HG03066 (cell line): ENCODE data around the gene CEP131.

Experiments used
- ATAC-seq: cut with Tn5 transposase; IDR thresholded peaks from one replicate; pipeline ENCODE4 v1.9.1; 2021; ENCODE audit warnings: low read depth; ENCODE audit not compliant: unreplicated experiment

The CEP131 gene

DNA sequence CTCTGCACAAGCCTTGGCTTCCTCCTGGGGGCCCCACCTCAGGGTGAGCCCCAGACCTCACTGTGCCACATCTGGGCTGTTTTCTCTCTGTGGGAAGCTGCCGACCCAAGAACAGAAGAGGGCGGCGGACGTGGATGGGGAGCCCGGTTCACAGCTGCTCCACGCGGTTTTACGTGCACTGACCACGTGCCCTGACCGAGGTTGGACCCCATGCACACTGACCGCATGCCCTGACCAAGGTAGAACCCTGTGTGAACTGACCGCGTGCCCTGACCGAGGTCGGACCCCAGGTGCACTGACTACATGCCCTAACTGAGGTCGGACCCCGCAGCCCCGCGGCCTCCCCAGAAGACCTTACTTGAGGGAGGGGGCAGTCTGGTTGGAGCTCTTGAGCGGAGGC lies 19.6 kb downstream of the CEP131 start:
- ATAC-seq = no peak

DNA sequence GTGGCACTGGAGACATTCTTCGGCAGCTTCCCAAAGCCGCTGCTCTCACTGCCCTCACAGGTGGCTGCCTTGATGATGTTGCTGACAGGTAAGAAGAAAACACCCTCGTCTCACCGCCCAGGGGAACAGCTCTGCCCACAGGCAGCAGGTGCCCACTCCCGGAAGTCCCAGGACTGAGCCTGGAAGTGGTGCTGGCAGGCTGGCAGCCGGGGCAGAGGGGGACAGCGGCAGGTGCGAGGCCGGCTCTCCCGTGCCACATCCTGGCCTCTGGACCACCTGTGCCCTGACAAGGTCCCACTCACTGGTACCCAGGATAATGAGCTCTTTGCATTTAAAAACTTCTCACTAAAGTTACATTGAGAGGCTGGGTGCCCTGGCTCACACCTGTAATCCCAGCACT lies 20.4 kb downstream of the CEP131 start:
- ATAC-seq = no peak

DNA sequence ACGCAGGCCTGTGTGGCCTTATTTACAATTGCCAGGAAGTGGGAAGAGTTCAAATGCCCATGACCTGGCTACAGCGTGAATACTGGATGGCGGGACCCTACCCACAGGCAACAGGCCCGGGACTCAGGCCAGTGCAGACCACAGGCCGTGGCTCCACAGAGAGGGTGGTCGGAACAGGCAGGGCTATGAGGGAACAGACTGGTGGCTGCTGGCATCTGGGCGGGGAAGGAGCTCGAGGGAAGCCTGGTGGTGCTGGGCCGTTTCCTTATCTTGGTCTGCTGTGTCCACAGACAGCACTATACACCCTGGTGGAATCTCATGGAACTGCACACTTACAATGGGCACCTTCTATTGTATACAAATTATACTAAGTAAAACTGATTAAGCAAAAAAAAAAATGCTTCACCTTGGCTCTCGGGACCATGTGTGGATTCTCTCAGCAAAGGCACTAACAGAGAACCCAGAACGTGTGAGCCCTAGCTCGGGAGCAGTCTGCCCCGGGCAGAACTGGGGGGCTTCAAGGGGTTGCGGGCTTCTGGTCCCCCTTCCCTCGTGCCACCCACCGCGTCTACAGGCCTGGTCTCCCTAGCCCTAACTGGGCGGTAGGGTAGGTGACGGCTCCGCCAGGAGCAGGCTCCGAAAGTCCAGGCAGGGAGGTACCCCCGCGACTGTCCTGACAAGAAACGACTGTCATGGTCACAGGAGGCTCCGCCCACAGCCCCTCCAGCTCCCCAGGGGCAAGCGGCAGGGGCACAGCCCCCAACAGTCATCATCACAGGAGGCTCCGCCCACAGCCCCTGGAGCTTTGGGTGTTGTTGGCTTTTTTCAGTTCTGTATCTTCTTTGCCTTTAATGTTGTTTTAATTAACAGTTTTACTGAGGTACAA lies 21.8 kb downstream of the CEP131 start:
- ATAC-seq = no peak

DNA sequence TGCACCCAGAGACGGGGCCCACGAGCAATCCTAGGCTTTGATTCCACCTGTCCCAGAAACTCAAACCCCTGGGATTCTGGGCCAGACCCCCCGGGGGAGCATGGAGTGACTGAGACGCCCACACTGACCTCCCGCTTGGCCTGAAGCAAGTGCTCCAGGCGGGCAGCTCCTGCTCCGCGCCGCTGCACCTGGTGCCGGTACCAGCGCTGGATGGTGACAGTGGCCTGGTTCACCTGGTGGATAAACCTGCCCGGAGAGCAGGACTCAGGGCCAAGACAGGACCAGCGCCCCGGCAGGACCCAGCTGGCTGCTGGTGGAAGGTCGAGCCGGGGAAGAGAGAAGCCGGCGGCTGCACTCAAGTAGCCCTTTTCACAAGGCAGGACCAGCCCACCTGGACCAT lies 22.6 kb downstream of the CEP131 start:
- ATAC-seq = no peak

DNA sequence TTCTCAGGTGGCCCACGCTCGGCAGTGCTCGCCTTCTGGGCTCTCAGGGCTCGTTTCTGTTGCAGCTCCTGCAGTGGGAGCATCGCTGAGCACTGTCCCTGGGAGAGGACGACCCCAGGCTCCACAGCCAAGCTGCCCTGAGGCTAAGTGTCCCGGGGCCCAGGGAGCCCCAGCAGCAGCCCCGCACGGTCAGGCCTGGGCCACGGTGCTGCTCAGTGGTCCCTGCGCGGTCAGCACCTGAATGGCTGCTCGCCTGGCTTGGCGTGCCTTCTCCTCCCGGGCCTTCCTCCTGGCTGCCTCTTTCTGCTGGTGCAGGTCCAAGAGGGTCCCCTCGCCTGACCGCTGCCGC lies 23.3 kb downstream of the CEP131 start:
- ATAC-seq = no peak

DNA sequence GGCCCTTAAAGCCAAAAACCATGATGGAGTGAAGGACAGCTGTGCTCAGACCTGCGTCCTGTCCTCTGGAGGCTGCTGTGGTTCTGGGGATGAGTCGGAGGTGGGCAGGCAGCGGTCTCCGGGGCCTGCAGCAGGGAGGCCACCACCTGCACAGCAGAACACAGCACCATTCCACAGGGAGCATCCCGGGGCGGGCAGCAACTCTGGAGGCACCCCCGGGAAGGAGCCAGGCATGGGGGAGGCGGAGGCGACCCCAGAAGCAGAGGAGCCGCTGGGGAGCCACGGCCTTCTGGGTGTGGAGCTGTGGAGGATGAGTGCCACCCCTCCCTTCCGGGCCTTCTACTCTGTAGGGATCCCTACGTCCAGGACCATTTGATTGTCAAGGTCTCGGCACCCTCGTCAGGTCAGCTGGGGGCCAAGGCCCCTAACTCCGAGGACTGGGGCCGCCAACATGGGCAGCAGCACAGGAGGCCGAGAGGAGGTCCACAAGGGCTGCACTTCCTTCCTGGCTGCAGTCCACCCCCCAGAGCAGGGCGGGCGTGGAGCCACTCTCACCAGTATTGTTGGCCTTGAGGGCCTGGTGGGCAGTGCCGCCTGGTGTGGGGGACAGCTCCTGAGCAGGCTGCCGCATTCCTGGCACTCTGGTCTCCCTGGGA lies 23.8 kb downstream of the CEP131 start:
- ATAC-seq = no peak

DNA sequence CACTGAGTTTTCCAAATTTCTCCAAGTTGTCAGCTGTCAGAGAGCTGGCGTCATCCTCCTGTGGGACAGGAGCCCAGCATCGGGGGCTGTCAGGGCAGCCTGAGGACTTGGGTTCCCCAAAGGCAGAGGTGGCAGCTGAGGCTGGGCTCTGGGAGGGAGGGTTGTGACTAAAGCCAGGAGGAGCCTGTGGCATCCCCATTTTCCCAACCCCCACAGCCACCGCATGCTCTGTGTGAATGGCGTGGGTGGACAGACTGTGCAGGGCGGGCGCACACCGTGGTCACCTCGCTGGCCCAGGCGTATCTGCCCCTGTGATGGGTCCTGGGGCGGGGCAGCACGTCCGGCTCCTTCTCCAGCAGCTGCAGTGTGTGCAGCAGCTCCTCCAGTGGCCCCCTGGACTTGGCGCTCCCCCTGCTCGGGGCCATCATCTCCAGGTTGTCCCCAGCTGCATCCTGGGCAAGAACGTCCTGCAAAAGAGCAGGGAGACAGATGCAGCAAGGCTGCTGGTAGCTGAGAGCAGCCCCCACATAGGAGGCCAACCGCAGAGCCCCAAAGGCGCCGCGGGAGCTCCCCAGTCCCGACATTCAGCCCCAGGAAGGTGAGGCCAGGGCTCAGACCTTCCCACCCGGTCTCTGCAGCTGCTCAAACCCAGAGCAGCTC lies 24.8 kb downstream of the CEP131 start:
- no peak for ATAC-seq

DNA sequence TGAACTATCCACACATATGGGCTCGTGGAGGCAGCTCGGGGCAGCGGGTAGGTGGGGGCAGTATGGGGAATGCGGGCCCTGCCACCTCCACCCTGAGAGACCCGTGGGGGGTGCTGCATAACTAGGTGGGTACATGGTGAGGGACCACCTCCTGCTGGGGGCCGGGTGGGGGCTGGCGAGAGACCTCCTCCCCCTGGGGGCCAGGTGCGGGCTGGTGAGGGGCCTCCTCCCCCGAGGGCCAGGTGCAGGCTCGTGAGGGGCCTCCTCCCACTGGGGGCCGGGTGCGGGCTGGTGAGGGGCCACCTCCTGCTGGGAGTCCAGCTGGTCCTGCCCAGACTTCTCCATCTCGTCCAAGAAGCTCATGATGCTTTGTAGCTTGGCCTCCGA lies 25.4 kb downstream of the CEP131 start:
- no peak for ATAC-seq

DNA sequence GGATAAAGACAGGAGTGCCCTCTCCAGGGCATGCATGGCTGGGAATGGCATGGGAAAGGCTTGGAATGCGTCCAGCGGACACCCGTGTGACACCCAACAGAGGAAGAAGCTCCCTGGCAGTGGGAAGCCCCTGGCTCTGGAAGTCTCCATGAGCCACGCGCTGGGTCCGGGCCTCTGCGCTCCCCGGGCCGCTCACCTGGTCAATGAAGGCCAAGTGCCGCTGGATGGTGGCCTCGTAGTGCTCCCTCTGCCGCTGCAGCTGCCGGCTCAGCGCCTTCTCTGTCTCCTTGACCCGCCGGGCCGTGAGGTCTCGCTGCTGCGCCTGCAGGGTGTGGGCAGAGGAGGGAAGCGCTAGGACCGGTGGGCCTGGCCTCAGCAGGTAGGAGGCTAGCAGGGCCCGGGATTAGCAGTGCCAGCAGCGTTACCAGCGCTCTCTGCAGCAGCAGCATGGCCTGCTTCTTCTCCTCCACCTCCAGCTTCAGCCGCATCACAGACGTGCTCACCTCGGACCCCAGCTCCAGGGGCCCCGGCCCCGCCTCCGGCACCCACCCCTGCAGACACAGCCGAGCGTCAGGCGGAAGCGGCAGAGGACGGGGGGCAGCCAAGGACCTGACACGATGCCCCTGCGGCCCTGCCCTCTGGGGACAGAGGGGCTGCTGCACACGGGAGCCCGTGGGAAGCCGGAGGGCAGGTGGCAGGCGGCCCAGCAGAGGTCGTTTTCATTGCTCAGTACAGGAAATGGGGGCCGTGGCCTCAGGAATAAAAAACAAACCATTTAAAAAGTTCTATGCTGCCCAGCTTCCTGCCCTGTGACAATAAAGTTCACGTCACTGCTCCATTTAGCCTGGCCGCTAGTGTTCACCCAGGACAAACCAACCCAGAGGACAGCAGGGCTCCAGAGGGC lies 26.0 kb downstream of the CEP131 start:
- no peak for ATAC-seq

DNA sequence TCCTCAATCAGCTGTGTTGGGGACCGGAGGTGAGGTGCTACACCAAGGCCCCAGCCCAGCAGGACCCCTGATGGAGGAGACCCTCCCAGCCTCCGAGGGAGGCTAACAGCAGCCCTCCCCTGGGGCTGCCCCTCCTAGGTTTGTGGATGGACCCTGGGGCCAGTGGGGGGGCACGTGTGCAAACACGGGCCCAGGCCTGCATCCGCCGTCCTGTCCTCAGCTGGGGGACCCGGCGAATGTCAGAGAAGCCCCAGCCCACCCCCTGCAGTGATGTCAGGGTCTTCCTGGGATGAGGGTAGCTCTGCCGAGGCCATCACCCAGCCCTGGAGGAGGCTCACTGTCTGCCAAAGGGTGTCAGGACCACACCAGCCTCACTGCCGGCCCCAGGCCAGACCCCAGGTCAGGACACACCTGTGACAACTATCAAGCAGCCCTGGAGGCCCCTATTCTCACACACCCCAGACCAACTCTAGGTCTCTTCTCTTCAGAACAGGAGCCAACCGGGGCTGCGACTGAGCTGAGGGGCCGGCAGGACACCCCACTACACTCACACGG lies 26.7 kb downstream of the CEP131 start:
- no peak for ATAC-seq

DNA sequence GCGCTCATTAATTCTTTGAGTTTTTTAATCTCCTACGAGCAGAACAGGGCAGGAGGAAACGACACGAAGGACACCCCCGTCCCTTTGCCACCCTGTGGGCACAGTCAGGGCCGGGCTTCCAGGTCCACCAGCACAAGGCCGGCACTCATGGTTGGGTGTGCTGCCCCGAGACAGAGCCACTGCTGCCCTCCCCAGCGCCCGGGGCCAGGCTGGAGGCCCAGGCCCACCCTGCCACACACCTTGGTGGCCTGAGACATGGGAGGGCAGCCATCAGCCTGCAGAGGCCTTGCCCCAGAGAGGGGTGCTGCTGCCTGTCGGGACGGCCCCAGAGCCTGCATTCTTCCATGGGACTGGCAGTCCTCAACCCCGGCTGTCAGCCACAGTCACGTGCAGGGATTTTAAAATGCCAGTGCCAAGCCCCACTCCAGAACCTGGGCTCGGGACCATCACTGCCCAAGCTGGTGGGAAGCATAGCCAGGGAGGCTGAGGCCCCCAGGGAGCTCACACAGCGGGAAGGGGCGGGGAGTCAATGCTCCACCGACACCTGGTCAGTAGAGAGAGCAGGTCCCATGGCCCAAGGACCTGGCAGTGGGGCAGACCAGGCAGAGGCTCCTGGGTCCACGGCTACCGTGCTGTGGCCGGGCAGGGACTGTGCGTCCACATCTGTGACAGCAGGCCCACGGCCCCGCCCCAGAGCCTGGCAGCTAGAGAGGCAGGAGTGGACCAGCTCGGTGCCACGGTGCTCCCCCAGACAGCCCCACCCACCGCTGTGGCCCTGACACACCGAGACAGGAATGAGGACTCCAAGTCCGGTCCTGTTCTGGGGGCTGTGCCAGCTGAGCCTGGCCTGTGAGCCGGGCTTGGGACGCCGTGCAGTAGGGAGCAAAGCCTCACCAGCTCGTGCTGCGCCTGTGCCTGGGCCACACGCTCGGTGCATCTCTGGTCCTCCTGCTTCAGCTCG lies 27.5 kb downstream of the CEP131 start:
- no peak for ATAC-seq

DNA sequence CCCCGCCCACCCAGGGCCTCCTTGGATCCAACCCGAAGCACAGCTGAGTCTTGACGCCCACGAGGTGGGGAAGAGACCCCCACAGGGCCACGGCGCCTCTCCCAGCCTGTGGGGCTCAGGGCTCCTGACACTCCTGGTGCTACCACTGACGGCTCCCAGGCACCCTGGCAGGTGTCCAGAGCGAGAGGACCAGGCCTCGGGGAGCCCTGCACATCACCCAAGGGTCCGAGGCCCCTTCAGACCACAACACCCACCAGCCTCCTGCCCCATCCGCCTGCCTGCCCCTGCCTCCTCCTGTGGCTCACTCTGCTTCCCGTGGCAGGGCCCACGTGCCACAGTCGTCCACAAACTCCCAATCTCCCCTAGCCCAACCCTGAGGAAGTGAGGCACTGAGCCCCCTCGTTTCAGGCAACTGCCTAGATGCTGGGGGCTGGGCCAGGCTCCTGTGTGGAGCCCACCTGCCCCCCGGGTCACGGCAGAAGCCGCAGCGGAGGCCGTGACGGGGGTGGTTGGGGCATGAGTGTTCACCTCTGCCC lies 28.5 kb downstream of the CEP131 start:
- no peak for ATAC-seq

DNA sequence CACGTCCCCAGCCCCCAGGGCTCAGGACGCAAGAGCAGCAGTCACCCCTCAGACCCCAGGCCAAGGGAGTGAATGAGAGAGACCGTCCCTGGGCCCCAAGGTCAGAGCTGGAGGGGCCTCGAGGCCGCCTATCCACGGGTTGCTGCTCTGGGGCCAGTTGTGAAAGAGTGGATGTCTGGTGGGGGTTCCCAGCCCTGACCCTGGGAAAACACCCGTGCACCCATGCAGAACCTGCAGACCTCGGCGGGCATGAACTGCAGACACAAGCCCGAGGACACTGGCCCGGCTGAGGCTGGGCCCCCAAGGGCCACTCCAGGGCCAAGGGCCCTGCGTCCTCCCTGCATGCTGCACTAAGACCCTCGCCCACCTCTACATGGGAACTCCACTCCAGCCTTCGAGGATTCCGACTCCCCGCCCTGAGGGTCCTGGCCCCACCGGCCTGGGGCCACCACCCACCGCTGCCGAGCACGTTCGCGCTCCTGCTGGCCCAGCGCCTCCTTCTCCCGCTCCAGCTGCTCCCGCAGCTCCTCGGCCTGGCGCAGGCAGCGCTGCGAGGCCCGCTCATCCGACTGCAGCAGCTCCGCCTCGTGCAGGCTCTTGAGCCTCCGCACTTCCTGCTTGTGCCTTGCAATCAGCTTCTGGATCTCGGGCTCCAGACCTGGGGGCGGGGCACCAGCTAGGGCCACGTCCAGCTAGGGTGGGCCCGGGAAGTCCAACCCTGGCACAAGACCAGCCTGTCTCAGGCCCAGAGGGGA lies 29.1 kb downstream of the CEP131 start:
- no peak for ATAC-seq

DNA sequence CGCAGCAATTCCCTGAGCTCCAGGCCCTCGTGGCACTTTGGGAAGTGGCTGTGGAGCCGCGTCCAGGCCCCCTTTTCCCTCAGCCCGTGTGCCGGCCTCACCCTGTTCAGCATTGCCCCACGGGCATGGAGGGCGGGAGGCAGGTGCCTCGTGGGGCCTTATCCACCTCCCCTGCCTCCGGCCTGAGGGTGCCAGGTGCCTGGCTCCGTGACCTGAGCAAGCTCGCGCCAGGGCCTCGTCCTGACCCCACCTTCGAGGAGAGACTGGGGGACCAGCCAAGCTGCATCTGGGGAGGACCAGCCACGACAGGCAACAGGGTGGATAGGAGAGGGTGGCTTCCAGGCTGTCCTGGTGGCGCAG lies 29.7 kb downstream of the CEP131 start:
- no peak for ATAC-seq

DNA sequence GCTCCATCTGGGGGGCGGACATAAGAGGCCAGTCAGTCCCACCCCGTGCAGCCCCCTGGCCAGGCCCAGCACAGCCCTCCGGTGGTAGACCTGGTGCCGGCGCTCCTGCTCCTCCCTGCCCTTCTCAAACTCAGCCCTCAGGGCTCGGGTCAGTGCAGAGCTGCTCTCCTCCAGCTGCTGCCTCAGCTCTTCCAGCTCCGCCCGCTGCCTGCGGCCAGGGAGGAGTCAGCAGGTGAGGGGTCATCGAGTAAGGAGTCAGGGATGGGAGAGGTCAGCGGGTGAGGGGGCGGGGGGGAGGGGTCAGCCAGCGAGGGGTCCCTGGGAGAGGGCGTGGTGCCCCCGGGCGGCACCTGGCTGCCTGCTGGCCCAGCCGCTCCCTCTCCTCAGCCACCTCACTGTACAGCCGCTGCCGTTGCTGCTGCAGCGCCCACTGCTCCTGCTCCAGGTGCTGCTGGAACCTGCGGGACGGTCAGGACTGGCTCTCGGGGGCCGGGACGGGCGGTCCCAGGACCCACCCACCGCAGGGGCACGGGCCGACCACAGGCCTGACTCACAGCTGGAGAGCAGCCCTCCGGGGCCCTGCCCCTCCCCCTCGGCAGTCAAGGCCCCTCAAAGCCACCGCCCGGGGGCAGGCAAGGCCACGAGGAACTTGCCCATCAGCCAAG lies 30.2 kb downstream of the CEP131 start:
- no peak for ATAC-seq

DNA sequence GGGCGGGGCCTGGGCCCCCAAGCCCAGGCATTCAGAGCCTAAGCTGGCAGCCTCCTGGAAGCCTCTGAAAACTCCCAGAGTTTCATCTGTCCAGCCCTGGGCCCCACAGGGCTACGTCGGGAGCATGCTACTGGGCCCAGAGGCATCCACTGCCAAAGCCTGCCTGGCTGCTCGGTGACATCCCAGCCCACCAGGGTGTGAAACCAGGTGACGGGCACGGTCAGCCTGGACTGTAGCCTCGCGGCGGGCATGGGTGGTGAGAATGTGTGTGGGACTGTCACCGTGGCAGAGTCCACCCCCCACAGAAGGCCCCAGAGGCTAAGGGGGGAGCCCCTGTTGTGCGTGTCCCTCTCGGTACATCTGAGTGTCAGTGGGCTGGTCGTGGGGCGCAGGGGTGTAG lies 31.1 kb downstream of the CEP131 start:
- ATAC-seq = no peak

DNA sequence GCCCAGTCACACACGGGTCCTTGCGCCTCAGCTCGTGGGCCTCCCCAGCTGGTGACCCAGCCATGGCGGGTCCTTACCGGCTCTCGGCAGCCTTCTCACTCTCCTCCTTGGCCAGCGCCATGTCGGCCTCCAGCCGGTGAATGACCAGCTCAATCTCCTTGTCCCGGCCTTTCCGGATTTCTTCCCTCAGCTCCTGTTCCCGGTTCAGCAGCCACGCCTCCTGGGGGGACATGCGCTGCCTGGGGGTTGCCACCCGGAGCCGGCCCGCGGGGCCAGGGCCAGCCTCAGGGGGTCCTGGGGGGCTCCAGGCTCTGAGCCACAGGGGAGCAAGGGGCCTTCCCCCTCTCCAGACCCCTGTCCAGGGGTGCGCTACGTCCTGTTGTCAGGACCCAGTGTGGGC lies 31.6 kb downstream of the CEP131 start:
- no peak for ATAC-seq

DNA sequence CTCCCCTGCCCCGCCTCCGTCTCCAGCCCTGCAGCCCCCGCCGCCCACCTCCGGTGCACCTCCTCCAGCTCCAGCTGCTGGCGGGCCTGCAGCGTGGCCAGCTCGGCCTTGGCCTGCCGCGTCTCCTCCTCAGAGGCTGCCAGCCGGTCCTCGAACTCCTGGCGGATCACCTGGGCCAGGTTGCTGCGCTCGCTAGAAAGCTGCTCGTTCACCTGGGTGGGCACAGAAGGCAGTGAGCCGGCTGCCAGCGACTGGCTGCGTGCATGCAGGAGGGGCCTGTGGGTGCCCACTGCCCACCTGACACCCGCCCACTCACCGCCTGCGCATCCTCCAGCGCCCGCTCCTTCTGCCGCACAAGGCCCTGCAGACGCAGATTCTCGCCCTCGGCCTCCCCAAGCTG lies 32.2 kb downstream of the CEP131 start:
- no peak for ATAC-seq
